ENCODE measurements around the gene ILKAP. TPM values are rescaled to one million over a fixed set of nuclear protein-coding genes. Genes with fewer than 3 reads are reported as not detected.

The ILKAP gene, protein sequence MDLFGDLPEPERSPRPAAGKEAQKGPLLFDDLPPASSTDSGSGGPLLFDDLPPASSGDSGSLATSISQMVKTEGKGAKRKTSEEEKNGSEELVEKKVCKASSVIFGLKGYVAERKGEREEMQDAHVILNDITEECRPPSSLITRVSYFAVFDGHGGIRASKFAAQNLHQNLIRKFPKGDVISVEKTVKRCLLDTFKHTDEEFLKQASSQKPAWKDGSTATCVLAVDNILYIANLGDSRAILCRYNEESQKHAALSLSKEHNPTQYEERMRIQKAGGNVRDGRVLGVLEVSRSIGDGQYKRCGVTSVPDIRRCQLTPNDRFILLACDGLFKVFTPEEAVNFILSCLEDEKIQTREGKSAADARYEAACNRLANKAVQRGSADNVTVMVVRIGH
- polyA plus RNA-seq, result 10 to 100 TPM; 25.7 to 39.0 (median 30.7) TPM

DNA sequence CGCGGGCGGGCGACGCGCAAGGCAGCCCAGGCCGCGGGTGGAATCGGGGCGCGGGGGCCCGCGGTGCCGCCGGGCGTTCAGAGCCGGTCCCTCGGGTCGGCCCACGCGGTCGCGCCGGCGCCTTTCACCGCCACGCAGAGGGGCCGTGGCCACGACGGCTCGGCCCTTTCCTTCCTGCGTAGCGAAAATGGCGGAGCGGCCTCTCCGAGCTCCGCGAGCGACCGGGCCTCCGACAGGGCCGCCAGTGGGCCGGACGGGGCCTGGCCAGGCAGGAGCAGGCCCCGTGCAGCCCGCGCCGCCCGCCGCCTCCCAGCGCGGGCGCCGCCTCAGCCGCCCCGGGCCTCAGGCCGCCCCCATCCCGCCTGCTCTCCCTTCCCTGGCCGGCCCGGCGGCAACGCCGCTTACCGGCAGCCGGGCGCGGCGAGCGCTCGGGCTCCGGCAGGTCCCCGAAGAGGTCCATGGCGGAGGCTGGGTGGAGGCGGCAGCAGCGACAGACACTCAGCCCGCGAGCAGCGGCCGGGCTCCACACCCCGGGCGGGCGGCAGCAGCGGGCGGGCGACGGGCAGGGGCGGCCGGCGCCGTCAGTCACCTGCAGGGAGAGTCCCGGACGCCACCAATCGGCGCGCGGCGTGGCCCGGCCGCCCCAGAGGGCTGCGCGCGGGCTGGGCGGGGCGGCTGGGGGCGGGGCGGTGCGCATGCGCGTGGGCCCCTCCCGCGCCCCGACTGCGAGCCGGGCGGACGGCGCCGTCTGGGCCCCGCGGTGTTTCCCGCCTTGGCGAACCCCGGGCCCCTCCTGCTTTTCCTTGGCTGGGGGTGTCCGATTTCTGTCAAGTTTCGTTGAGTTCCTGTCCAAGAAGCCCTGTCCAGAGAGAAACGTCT is at the start of gene ILKAP:
Gene ILKAP (minus strand): TSS at position 602 of the 879 bp plus-strand sequence. CDS start 142 bp downstream, at position 460.
- peak within 1 kb of the TSS; percentile 78 for H3K27ac ChIP-seq (ENCODE audit: low read depth, low read length)
- 0 to 1% (median 1%) methylated on average over 65 to 126 of the region's 126 CpGs for WGBS, 3 donors

DNA sequence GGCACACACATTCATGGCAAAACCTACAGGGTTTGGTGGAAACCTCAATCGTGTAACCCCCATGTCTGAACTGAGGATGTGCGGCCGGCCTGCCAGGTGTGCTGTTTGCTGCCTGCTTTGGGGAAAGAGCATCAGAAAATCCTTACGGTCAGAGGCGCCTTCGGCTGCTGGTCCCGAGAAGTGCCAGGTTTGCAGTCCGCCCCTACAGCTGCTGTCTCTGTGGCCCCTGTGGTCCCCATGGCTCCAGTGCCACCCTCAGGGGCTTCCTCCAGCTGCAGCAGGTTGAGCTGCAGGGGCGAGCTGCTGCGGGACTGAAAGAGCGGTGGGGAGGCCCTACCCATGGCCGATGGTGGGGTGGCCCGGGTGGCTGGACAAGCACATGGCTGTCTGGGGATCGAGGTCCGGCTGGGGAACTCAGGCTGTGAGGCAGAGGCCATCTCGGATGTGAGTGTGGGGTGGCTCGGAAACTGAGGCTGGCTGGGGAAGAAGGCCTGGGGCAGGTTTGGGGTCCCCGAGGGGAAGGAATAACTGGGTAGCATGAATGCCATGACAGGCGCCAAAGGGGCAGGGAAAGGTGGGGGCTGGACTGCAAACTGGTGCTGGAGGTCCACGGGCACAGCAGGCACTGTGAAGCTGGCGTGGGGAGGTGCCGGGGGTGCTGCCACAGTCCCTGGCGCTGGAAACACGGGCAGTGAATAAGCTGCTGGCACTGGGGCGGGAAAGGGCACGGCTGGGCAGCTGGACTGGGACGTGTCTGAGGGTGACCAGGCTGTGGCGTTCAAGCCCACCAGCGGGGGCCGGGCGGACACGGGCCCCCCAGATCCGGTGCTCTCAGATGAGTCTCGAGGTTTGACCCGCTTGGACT is 49.5 kb upstream of the ILKAP start:
- WGBS, 3 donors, result 92 to 97% (median 95%) methylated on average over 35 of the region's 35 CpGs
- no peak overlapping the region for H3K27ac ChIP-seq (ENCODE audit: low read depth, low read length)

DNA sequence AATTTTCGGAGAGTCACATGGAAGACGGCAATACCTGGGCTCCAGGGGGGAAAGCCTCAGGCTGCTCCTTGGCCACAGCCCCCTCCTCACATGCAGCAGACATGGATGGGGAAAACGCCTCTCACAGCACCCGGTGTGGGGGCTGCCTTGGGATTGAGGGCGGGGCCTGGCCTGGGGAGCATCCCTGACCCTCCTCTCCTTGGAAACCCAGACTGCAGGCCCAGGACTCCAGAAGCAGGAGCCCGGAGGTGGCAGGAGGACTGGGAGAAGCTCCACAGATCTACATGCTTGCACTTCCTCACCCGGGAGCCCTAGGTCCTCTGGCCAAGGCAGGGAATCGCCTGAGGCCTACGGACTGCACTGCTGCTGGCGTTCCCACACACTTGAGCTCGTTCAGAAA is 48.5 kb upstream of the ILKAP start:
- H3K27ac ChIP-seq (ENCODE audit: low read depth, low read length), result no peak overlapping the region
- WGBS, 3 donors, result 90 to 92% (median 91%) methylated on average over 11 of the region's 11 CpGs

DNA sequence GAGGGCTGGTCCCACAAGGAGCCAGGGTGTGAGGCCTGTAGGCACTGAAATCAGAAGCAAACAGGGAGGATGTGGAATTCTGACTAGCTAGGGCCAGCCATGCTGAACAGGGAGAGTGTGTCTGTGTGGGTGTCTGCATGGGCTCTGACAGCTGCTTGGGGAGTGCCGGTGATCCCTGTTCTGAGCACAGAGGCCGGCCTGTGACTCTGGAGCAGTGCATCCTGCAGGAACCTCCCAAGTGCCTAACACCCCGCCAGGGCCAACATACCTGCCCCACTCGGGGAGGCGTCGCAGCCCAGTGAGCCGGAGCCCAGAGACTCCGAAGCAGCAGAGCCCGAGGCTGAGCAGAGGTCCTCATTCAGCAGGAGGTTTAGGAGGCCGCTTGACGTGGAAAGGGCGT is 47.8 kb upstream of the ILKAP start:
- 97 to 98% (median 97%) methylated on average over 12 of the region's 12 CpGs for WGBS, 3 donors
- H3K27ac ChIP-seq (ENCODE audit: low read depth, low read length), result no peak overlapping the region

DNA sequence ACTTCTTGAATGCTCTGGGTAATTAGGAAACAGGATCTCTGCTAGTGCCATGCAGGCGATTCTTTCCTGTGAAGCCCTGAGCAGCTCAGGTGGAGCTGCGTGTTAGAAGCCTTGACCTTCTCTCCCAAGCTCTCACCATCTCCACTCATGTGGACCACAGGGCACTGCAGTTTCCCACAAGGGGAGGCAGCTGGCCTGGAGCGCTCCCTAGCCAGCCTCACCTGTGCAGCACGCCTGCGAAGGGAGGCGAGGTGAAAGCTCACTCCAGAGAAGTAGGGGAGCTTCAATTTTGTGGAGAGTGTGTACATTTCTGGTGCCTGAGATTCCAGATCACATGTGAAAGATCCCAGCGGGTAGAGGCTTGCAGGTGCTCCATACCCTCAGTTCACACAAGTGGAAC is 47.4 kb upstream of the ILKAP start:
- 93 to 96% (median 95%) methylated on average over 7 of the region's 7 CpGs for WGBS, 3 donors
- H3K27ac ChIP-seq (ENCODE audit: low read depth, low read length), result no peak overlapping the region

DNA sequence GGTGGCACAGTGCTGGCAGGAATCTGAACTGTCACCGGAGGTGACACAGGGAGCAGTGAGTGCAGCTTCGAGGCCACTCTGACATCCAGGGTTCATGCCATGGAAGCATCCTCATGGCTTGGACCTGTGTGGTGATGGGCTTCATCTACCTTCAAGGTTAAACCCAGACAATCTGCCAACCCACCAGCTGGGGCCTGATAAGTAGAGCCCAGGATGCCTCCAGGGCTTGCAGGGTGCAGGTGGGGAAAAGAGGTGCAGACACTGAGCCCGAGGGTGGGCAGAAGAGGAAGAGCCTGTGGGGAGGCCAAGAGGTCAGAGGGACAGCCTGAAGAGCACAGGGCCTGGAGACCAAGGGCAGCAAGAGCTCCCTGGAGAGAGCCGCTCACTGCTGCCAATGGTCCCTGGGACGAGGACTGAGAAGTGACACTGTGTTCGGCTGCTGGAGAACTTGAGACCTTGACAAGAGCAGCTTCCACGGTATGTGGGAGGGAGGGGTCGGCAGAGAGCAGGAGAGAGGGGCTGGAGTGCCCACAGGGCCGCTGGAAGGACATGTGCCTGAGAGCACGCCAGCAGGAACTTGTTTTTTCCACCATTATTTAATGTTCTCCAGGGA is 44.5 kb upstream of the ILKAP start:
- no peak overlapping the region for H3K27ac ChIP-seq (ENCODE audit: low read depth, low read length)
- WGBS, 3 donors, result 67 to 76% (median 70%) methylated on average over 10 of the region's 10 CpGs

DNA sequence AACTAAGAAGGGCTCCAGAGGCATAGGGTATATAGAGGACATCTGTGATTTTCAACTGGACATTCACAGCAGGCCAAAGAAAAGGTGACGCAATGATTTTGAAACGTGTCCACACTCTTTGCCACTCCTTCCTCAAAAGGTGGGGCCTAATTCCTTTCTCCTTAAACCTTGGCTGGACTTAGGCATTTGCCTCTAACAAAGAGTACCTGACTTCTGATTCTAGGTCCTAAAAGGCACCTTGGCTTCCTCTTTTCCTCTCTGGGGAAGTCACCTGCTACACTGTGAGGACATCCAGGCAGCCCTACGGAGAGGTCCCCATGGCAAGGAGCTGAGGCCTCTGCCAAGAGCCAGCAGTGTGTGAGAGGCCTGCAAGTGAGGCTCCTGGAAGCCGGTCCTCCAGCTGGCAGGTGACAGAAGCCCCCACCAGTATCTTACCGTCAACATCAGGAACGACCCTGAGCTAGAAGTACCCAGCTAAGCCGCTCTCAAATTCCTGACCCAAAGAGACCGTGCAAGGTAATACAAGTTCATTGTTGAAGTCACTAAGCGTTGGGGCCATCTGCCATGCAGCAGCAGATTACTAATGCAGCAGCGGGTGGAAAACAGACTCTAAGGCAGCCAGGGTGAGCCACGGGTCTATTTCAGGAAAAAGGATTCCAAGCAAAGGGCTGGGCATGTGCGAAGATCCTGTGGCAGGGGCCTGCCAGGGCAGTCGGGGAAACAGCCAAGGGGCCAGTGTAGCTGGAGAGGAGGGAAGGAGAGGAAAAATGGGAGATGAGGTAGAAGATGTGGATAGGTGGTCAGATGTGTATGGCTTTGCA is 43.7 kb upstream of the ILKAP start:
- 83 to 90% (median 86%) methylated on average over 13 of the region's 13 CpGs for WGBS, 3 donors
- no peak overlapping the region for H3K27ac ChIP-seq (ENCODE audit: low read depth, low read length)

DNA sequence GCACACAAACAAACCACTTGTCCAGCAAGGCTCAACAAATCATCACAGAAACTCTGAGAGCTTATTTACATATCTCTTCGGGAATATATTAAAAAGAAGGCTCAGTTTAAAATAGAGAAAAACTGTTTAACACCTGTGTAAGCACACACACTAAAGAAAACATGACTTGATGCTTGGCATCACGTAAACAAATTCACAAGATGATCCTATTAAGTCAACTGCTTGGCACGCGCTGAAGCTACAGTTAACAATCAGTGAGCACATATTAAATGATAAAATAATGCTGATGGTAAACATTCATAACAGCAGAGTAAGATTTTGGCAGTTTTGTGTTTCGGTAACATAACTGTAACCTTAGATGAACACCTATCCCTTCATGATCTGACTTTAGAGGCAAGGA is 40.7 kb upstream of the ILKAP start:
- WGBS, 3 donors, result 75 to 96% (median 93%) methylated on average over 5 of the region's 5 CpGs
- no peak overlapping the region for H3K27ac ChIP-seq (ENCODE audit: low read depth, low read length)

DNA sequence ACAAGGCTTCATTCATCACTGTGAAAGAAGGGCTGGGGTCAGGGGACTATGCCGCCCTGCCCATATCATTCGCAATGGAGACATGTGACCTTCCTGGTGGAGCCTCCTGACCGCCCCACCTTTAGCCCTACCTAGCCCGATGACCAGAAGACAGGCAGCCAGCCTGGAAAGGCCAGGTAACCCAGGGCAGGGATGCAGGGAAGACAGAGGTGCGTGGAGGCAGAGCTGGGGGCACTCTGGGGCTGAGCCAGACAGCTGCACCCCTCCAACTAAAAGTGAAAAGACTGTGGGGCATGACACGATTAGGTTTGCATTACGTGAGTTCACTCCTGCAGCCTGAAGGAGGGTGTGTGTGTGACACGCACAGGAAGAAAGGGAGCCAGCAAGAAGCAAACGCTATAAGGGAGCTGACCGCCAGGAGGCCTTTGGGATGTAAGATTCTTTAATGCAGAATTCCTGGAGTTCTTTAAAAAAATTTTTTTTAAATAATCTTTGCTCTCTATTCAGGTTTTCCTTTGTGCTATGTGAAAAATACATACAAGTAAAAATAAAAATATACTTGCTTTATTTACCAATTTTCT is 40.1 kb upstream of the ILKAP start:
- H3K27ac ChIP-seq (ENCODE audit: low read depth, low read length), result no peak overlapping the region
- 80 to 86% (median 86%) methylated on average over 10 of the region's 10 CpGs for WGBS, 3 donors

DNA sequence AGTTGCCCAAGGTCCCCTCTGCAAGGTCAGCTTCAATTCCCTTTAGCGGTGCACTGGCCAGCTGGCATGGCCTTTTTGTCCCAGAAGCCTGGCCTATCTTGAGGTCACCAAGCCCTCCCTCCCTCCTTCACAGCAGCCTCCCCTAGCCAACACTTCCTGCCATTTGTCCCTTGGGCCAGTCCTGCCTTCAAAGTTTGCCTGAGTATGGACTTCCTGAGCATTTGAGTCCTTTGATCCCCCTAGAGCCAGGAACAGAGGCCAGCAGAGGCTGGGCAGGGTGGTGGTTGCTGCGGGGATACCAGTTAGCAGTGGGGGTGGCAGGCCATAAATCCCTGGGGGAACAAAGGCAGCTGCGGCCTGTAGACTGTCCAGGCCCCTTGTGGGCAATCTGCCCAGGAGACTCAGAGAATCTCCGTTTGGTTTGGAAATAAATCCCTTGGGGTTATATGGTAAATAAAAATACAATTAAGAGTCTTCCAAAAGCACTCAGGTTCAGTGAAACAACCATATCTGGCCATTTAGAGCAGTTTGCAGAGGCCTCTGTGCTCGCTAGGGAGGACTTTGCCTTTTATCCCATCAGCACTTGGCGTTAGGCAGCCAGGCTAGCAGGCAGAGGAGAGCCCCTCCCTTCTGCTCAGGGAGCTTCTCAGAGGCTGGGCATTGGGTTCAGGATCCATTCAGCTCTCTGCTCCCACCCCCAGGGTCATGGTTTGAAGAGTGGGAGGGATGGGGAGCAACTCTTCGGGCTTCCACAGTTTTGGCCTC is 39.4 kb upstream of the ILKAP start:
- no peak overlapping the region for H3K27ac ChIP-seq (ENCODE audit: low read depth, low read length)
- WGBS, 3 donors, result 41 to 63% (median 44%) methylated on average over 7 of the region's 7 CpGs

DNA sequence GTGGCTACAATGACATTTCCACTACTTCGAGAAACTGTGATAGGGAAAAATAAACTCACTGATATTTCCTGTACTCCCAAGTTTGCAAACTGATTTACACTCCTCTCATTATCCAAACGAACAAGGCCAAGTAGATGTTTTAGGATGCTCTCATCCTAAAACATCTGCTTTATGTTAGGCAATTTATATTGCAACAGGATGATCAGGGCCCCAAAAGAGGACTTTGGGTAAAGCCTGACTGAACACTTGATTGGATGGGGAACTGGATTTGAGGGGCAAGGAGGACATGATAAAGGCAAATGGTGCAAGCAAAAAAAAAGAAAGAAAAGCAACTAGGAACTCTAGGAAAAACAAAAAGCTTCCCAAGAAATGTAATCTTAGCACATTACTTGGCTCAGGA is 38.5 kb upstream of the ILKAP start:
- no peak overlapping the region for H3K27ac ChIP-seq (ENCODE audit: low read depth, low read length)
- 54 to 77% (median 67%) methylated on average over 2 of the region's 2 CpGs for WGBS, 3 donors

DNA sequence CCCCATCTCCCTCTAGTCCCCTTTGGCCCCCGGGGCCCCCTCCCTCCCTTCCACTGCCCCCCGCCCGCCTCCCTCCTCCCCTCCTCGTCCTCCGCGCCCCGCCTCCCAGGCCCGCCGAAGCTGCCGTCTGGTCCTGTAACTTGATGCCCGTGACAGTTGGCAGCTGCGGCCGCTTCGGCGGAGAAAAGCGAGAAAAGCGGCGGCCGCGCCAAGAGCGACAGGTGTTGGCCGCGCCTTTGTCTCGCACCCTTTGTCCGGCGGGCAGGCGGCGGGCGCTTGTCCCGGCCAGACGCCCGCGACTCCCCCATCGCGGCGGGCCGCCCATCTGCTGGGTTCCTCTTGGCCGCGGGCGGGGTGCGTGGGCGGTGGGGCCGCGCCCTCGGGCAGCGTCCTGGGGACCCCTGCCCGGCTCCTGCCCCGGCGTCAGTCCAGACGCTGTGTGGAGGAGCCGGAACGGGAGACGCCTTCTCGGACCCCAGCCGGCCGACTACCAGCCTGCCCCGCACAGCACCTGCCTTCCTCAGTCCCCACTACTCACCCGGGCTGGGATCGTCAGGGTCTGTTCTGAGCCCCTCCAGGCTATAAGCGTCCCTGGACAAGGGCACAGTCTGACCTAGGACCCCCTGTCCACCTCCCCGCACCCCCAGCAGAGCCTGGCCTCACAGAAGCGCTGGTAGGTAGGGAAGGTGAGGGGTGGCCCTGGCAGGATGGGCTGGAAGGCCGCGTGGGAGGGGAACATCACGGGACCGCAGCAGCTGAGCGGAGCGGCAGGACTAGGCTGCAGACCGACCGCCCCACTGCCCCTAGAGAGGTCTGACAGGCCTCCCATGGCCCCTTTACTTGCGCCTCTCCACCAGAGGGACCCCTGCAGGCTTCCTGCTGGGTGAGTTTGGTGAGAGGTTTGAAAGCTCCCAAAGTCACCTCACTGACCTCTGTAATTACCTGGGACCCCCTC is 37.5 kb upstream of the ILKAP start:
- WGBS, 3 donors, result 12 to 22% (median 14%) methylated on average over 45 to 71 of the region's 71 CpGs
- no peak overlapping the region for H3K27ac ChIP-seq (ENCODE audit: low read depth, low read length)

DNA sequence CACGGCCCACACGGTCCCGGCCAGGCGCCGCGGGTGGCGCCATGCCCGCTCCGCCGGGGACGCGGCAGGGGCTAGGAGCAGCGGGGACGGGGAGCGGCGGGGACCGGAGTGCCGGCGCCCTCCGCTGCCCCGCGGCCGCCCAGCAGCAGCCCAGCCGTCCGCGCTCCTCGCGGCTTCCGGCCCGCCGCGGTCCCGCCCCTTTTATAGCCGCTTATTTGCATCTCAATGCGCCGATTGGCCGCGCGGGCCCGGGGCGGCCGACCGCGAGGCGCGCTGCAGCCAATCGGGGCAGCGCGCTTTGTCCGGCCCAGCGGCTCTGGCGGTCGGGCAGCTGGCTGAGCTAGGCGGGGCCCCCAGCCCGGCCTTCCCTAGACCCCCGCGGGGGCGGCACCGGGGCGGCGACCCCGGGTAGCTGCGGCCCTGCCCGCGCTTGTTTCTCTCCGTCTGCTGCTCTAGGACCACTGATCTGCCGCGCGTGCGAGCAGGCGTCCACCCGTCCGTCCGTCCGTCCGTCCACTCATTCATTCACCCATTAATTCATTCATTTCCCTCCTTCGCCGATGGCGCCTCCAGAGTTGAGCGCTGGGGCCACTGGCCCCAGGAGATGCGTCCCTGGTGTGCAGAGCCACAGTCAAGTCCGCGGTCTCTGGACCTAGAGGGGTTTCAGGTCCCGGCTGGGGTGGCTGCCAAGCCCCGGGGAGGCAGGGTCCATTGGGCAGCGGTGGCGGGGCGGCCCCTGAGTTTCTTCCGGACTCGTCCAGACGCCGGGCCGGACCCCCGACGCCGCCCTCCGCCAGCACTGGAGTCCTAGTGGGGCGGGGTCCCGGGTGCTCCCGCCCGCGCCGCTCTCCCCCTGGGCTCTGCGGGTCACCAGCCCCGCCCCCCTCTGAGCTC is 36.6 kb upstream of the ILKAP start, which contains the start of gene HES6:
Gene HES6 (minus strand): TSS at position 176 of the 894 bp plus-strand sequence. CDS start 133 bp downstream, at position 43.
- no peak within 1 kb of the TSS for H3K27ac ChIP-seq (ENCODE audit: low read depth, low read length)
- 0 to 1% (median 1%) methylated on average over 74 to 105 of the region's 105 CpGs for WGBS, 3 donors

DNA sequence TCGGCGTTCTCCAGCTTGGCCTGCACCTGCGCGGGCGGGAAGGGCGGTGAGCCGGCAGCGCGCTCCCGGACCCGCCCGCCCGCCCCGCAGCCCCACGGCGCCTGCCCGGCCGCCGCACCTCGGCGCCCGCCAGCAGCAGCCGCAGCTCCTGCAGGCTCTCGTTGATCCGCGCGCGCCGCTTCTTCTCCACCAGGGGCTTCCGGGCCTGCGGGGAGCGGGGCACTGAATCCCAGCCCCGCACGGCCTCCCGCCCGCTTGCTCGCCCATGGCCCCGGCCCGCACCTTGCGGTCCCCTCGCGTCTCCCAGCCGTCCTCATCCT is 36.0 kb upstream of the ILKAP start:
- WGBS, 3 donors, result 0 to 1% (median 1%) methylated on average over 28 to 43 of the region's 43 CpGs
- H3K27ac ChIP-seq (ENCODE audit: low read depth, low read length), result no peak overlapping the region
